22Rv1 (cell line): ENCODE measurements around the gene CREB5.

Experiments used
- CTCF ChIP-seq: fragments of 450-650 bp; IDR thresholded peaks from 2 replicates; pipeline ENCODE4 v1.5.1; 2017; ENCODE audit warnings: mild to moderate bottlenecking
- ZFX ChIP-seq: fragments of 450-650 bp; IDR thresholded peaks from 2 replicates; pipeline ENCODE4 v1.6.1; 2017; ENCODE audit warnings: antibody characterized with exemption, borderline replicate concordance

- TF ChIP-seq CTCF (no peak), ZFX (no peak)
Measured at GRCh38 chr7:28623105-28623730, 210.9 kb downstream of the CREB5 start.
